Head of caudate nucleus (tissue), 42 donors: Measurements from ENCODE around the gene MFSD1.

Experiments
- DNase-seq, 42 donors: peaks; one replicate each; pipeline versions ENCODE4 v3.0.0 to v3.0.0-alpha.2; 2020 to 2021; ENCODE audit warnings: mixed read lengths in 7 of 42
- intact Hi-C: fragments of 100-400 bp; cut with DNase I; formaldehyde crosslinking; loops from one replicate; pipeline ENCODE4 v1.15.0; 2022

The MFSD1 gene

GRCh38 chr3:158846803-158847451, 45.1 kb downstream of the MFSD1 start:
- DNase-seq = no peak
- intact Hi-C loops = loop anchor here (5.0 kb wide), 1 partner anchor 410 kb away; no protein-coding TSS in a partner anchor

- intact Hi-C loops = loop anchor here (5.0 kb wide), 1 partner anchor 410 kb away; no protein-coding TSS in a partner anchor
- DNase-seq = no peak
Measured at GRCh38 chr3:158847452-158847821, 45.6 kb downstream of the MFSD1 start.

GRCh38 chr3:158847885-158848284, 46.0 kb downstream of the MFSD1 start:
- DNase-seq = no peak
- intact Hi-C loops = loop anchor here (5.0 kb wide), 1 partner anchor 409 kb away; no protein-coding TSS in a partner anchor

GRCh38 chr3:158849757-158850156, 47.9 kb downstream of the MFSD1 start:
- intact Hi-C loops = loop anchor here (5.0 kb wide), 1 partner anchor 408 kb away; no protein-coding TSS in a partner anchor
- no peak for DNase-seq

- intact Hi-C loops = no loop called here
- DNase-seq = no peak
Measured at GRCh38 chr3:158859362-158859761, 57.5 kb downstream of the MFSD1 start.

GRCh38 chr3:158863247-158863646, 61.4 kb downstream of the MFSD1 start:
- DNase-seq = no peak
- intact Hi-C loops = no loop called here

- no peak for DNase-seq
- intact Hi-C loops = no loop called here
Measured at GRCh38 chr3:158864492-158864891, 62.6 kb downstream of the MFSD1 start.

GRCh38 chr3:158875700-158876099, 73.8 kb downstream of the MFSD1 start:
- intact Hi-C loops = no loop called here
- no peak for DNase-seq
